Mesendoderm (in vitro differentiated cells): ENCODE results near the gene ICA1L.
A peak's percentile ranks its signal among the peaks of the same experiment; 100 is the strongest.
"Not testable (repeated sequence)": the region's sequence is repeated elsewhere in the genome, so short reads cannot be mapped to it uniquely, and the experiment has no call there.

Experiments
- DNase-seq: peaks from one replicate; pipeline ENCODE4 v3.0.0; 2013
- H2AK5ac ChIP-seq: 2 replicates; pipeline ENCODE4 v1.6.1; 2013; ENCODE audit warnings: low read length, inconsistent platforms
- H2BK120ac ChIP-seq: 2 replicates; pipeline ENCODE4 v1.6.1; 2013; ENCODE audit warnings: low read depth, mild to moderate bottlenecking, low read length, moderate library complexity, mixed read lengths
- H2BK15ac ChIP-seq: replicated peaks from 2 replicates; pipeline ENCODE4 v1.6.1; 2013; ENCODE audit warnings: low read depth, mild to moderate bottlenecking, moderate library complexity
- H2BK5ac ChIP-seq: 2 replicates; pipeline ENCODE4 v1.6.1; 2013; ENCODE audit warnings: low read length, inconsistent platforms
- H3K18ac ChIP-seq: 2 replicates; pipeline ENCODE4 v1.6.1; 2013; ENCODE audit warnings: mild to moderate bottlenecking, low read length, mixed read lengths
- H3K23ac ChIP-seq: one replicate; pipeline ENCODE4 v1.6.1; 2013; ENCODE audit warnings: low read length
- H3K27ac ChIP-seq: 2 replicates; pipeline ENCODE4 v1.5.1; 2013; ENCODE audit warnings: low read depth, mild to moderate bottlenecking, inconsistent platforms, low read length, moderate library complexity
- H3K27me3 ChIP-seq: 2 replicates; pipeline ENCODE4 v1.6.1; 2013; ENCODE audit warnings: low read length, control low read depth, mild to moderate bottlenecking, inconsistent platforms; ENCODE audit not compliant: insufficient read depth, poor library complexity
- H3K36me3 ChIP-seq: 2 replicates; pipeline ENCODE4 v1.6.1; 2013; ENCODE audit warnings: low read length, inconsistent platforms; ENCODE audit not compliant: control insufficient read depth, insufficient read depth
- H3K4ac ChIP-seq: one replicate; pipeline ENCODE4 v1.6.1; 2013; ENCODE audit warnings: low read depth, mild to moderate bottlenecking, low read length, moderate library complexity
- H3K4me1 ChIP-seq: 2 replicates; pipeline ENCODE4 v1.6.1; 2013; ENCODE audit warnings: low read depth, low read length, inconsistent platforms; ENCODE audit not compliant: control insufficient read depth
- H3K4me2 ChIP-seq: 2 replicates; pipeline ENCODE4 v1.6.1; 2013; ENCODE audit warnings: low read length
- H3K4me3 ChIP-seq: 2 replicates; pipeline ENCODE4 v1.5.1; 2013; ENCODE audit warnings: mild to moderate bottlenecking, low read length
- H3K56ac ChIP-seq: one replicate; pipeline ENCODE4 v1.6.1; 2013; ENCODE audit warnings: low read length
- H3K79me1 ChIP-seq: 2 replicates; pipeline ENCODE4 v1.6.1; 2013; ENCODE audit warnings: low read length, inconsistent platforms
- H3K79me2 ChIP-seq: 2 replicates; pipeline ENCODE4 v1.6.1; 2013; ENCODE audit warnings: mild to moderate bottlenecking, low read length; ENCODE audit not compliant: control insufficient read depth, insufficient read depth
- H3K9ac ChIP-seq: 2 replicates; pipeline ENCODE4 v1.6.1; 2013; ENCODE audit warnings: low read length, inconsistent platforms
- H4K5ac ChIP-seq: one replicate; pipeline ENCODE4 v1.6.1; 2013; ENCODE audit warnings: low read length
- H4K8ac ChIP-seq: one replicate; pipeline ENCODE4 v1.6.1; 2013; ENCODE audit warnings: low read depth, mild to moderate bottlenecking, control low read depth, low read length, moderate library complexity
- WGBS: extraction: QIAGEN DNeasy Blood & Tissue Kit; methylation state at CpG from one replicate; pipeline ENCODE4 v1.1.7; 2013; ENCODE audit warnings: low lambda C conversion rate, missing lambda C conversion rate; ENCODE audit not compliant: insufficient coverage; ENCODE audit errors: extremely low coverage; 5-methylcytosine and 5-hydroxymethylcytosine counted together

Gene ICA1L

GRCh38 chr2:202910698-202911097 lies 39.1 kb upstream of the ICA1L start:
- Histone ChIP-seq H3K4me2 (peak overlapping the region; percentile 15), H2AK5ac (no peak overlapping the region), H4K8ac (no peak overlapping the region), H2BK5ac (no peak overlapping the region), H3K36me3 (no peaks in the 10 kb centered on the region), H3K9ac (peak overlapping the region; percentile 60), H2BK120ac (no peak overlapping the region), H3K79me1 (no peaks in the 10 kb centered on the region), H3K27me3 (no peaks in the 10 kb centered on the region), H4K5ac (no peak overlapping the region), H3K4ac (no peak overlapping the region), H3K4me3 (peak overlapping the region; percentile 41), H3K56ac (peak overlapping the region; percentile 65), H3K79me2 (peaks cover 36% of the 10 kb centered on the region), H3K4me1 (no peaks in the 10 kb centered on the region), H3K18ac (no peak overlapping the region), H2BK15ac (no peak overlapping the region), H3K27ac (no peak overlapping the region), H3K23ac (no peak overlapping the region)
- no CpG with 5 or more reads among the region's 3 CpGs for WGBS
- no peak for DNase-seq

GRCh38 chr2:202910250-202910649 lies 38.7 kb upstream of the ICA1L start:
- not testable (repeated sequence) for H3K9ac ChIP-seq, H4K5ac ChIP-seq, H4K8ac ChIP-seq, DNase-seq, H3K4me3 ChIP-seq, H2BK15ac ChIP-seq, H2BK120ac ChIP-seq, H3K23ac ChIP-seq, H3K4me1 ChIP-seq, H3K18ac ChIP-seq, H3K79me1 ChIP-seq, H2BK5ac ChIP-seq, H3K4ac ChIP-seq, H3K36me3 ChIP-seq, H3K56ac ChIP-seq, H3K4me2 ChIP-seq, H3K27me3 ChIP-seq, H3K27ac ChIP-seq, H2AK5ac ChIP-seq
- WGBS: no CpG with 5 or more reads among the region's 5 CpGs
- H3K79me2 ChIP-seq: peaks cover 36% of the 10 kb centered on the region

- no peaks in the 10 kb centered on the region for H3K4me1 ChIP-seq
- no peak overlapping the region for H3K4me2 ChIP-seq
- H4K5ac ChIP-seq: no peak overlapping the region
- peaks cover 36% of the 10 kb centered on the region for H3K79me2 ChIP-seq
- H3K18ac ChIP-seq: no peak overlapping the region
- H3K27ac ChIP-seq: no peak overlapping the region
- H4K8ac ChIP-seq: no peak overlapping the region
- no peak overlapping the region for H2BK15ac ChIP-seq
- no peak overlapping the region for H3K4ac ChIP-seq
- H3K27me3 ChIP-seq: no peaks in the 10 kb centered on the region
- H3K56ac ChIP-seq: no peak overlapping the region
- H2AK5ac ChIP-seq: no peak overlapping the region
- H3K4me3 ChIP-seq: no peak overlapping the region
- H3K9ac ChIP-seq: no peak overlapping the region
- WGBS: no CpG with 5 or more reads among the region's 6 CpGs
- no peaks in the 10 kb centered on the region for H3K79me1 ChIP-seq
- no peak overlapping the region for H2BK5ac ChIP-seq
- no peak for DNase-seq
- H3K23ac ChIP-seq: no peak overlapping the region
- no peak overlapping the region for H2BK120ac ChIP-seq
- no peaks in the 10 kb centered on the region for H3K36me3 ChIP-seq
These were observed 38.0 kb upstream of the ICA1L start for GRCh38 chr2:202909394-202910192.

GRCh38 chr2:202908186-202908585 lies 36.6 kb upstream of the ICA1L start:
- Histone ChIP-seq H3K9ac (no peak overlapping the region), H3K79me2 (peaks cover 37% of the 10 kb centered on the region), H3K36me3 (no peaks in the 10 kb centered on the region), H2BK120ac (no peak overlapping the region), H2BK5ac (no peak overlapping the region), H4K5ac (no peak overlapping the region), H2AK5ac (no peak overlapping the region), H3K4me2 (no peak overlapping the region), H2BK15ac (no peak overlapping the region), H3K4me3 (no peak overlapping the region), H3K4me1 (no peaks in the 10 kb centered on the region), H3K18ac (no peak overlapping the region), H3K56ac (no peak overlapping the region), H3K27ac (no peak overlapping the region), H3K27me3 (no peaks in the 10 kb centered on the region), H3K79me1 (no peaks in the 10 kb centered on the region), H3K4ac (no peak overlapping the region), H4K8ac (no peak overlapping the region), H3K23ac (no peak overlapping the region)
- WGBS: no CpG with 5 or more reads among the region's 5 CpGs
- no peak for DNase-seq

GRCh38 chr2:202905507-202905906 lies 33.9 kb upstream of the ICA1L start:
- H3K36me3 ChIP-seq, H3K4me3 ChIP-seq, H2BK120ac ChIP-seq: not testable (repeated sequence)

GRCh38 chr2:202885190-202885589 lies 13.6 kb upstream of the ICA1L start:
- Histone ChIP-seq H3K18ac (no peak overlapping the region), H3K4me2 (no peak overlapping the region), H2BK15ac (no peak overlapping the region), H3K27ac (no peak overlapping the region), H2BK5ac (no peak overlapping the region), H3K9ac (no peak overlapping the region), H3K79me2 (no peaks in the 10 kb centered on the region), H2AK5ac (no peak overlapping the region), H3K79me1 (no peaks in the 10 kb centered on the region), H3K4ac (no peak overlapping the region), H3K23ac (no peak overlapping the region), H3K56ac (no peak overlapping the region), H2BK120ac (no peak overlapping the region), H3K4me1 (no peaks in the 10 kb centered on the region), H3K4me3 (no peak overlapping the region), H3K36me3 (no peaks in the 10 kb centered on the region), H4K8ac (no peak overlapping the region), H4K5ac (no peak overlapping the region), H3K27me3 (no peaks in the 10 kb centered on the region)
- DNase-seq: no peak
- no CpG with 5 or more reads among the region's 7 CpGs for WGBS

More at GRCh38 chr2:202905507-202905906, 33.9 kb upstream of the ICA1L start:
- H2BK5ac ChIP-seq, H3K4me1 ChIP-seq, H2BK15ac ChIP-seq, H3K4me2 ChIP-seq, H3K27ac ChIP-seq, H4K8ac ChIP-seq, H3K79me1 ChIP-seq, H3K27me3 ChIP-seq, H2AK5ac ChIP-seq, H3K18ac ChIP-seq, H3K4ac ChIP-seq, H3K23ac ChIP-seq, H4K5ac ChIP-seq, H3K9ac ChIP-seq, DNase-seq, H3K56ac ChIP-seq: not testable (repeated sequence)
- H3K79me2 ChIP-seq: peaks cover 29% of the 10 kb centered on the region
